ENCODE data around the gene COP1. TPM values are rescaled to one million over a fixed set of nuclear protein-coding genes. Genes with fewer than 3 reads are reported as not detected.

The COP1 gene
- total RNA-seq, 1 experiment from 2014 or later: 33.1 TPM

- no peaks in the 10 kb centered on the region; the same call in 1 of the 2 replicates for H4K20me1 ChIP-seq (ENCODE audit: insufficient read depth)
- no peaks in the 10 kb centered on the region for H3K9me2 ChIP-seq (ENCODE audit: insufficient read depth)
- H2AFZ ChIP-seq (ENCODE audit: low read depth, low read length, poor library complexity, severe bottlenecking): no peak overlapping the region
- H3K27me3 ChIP-seq (ENCODE audit: insufficient read depth, low read length): no peaks in the 10 kb centered on the region
- ChIA-PET CTCF (no interaction called here), RAD21 (ENCODE audit: low non-redundant PET in 1 of 2, low total read pairs in 2 of 2, uncharacterized antibody in 2 of 2, unreplicated experiment in 2 of 2) (no interaction called here), POLR2A (no interaction called here)
- no TSS peak for BruUV-seq (replicated peaks)
- H3K4me3 ChIP-seq (replicated peaks in 1 of 2; ENCODE audit: low read depth in 1 of 2, low read length in 2 of 2): no peak overlapping the region
- ATAC-seq (no peak), DNase-seq (ENCODE audit: low read depth, low spot score) (no peak)
- no peaks in the 10 kb centered on the region for H3K9me3 ChIP-seq (ENCODE audit: control insufficient read depth in 1 of 2, insufficient read depth in 1 of 2, low read depth in 1 of 2, low read length in 2 of 2)
- H3K4me1 ChIP-seq (ENCODE audit: control insufficient read depth in 1 of 2, insufficient read depth in 2 of 2, low read length in 2 of 2): peaks cover 4% of the 10 kb centered on the region in 2 experiments; a peak in 1 of 4 replicates
- H3K4me2 ChIP-seq (ENCODE audit: low read length): no peak overlapping the region
- no peaks in the 10 kb centered on the region for H3K79me2 ChIP-seq (ENCODE audit: insufficient read depth, low read length)
- intact Hi-C loops (cut with micrococcal nuclease): no loop called here
- TF ChIP-seq ATF3 (IDR thresholded peaks at IDR 0.05) (no peak), RAD21 (IDR thresholded peaks at IDR 0.05; ENCODE audit: low read depth) (no peak), CEBPB (IDR thresholded peaks at IDR 0.05; ENCODE audit: low read depth) (no peak), CBX3 (IDR thresholded peaks at IDR 0.05; ENCODE audit: low read depth) (no peak), POLR2AphosphoS5 (IDR thresholded peaks at IDR 0.05; ENCODE audit: low read depth, low read length) (no peak), REST (IDR thresholded peaks at IDR 0.05; ENCODE audit: low read depth) (no peak), EZH2 (IDR thresholded peaks at IDR 0.05) (no peak), YY1 (IDR thresholded peaks at IDR 0.05; ENCODE audit: extremely low read depth, insufficient replicate concordance, low read depth, low read length) (no peak), ZNF274 (IDR thresholded peaks at IDR 0.05; ENCODE audit: low read depth, low read length) (no peak), TCF7L2 (IDR thresholded peaks at IDR 0.05; ENCODE audit: borderline replicate concordance, extremely low read depth, insufficient read depth, insufficient read length) (no peak), ZFX (IDR thresholded peaks at IDR 0.05) (no peak), EGR1 (IDR thresholded peaks at IDR 0.05; ENCODE audit: low read depth) (no peak), POLR2A (IDR thresholded peaks at IDR 0.05; ENCODE audit: borderline replicate concordance, extremely low read depth, insufficient read depth, insufficient read length) (no peak), SP1 (IDR thresholded peaks at IDR 0.05; ENCODE audit: low read depth) (no peak), ELF1 (IDR thresholded peaks at IDR 0.05; ENCODE audit: borderline replicate concordance, low read depth) (no peak), JUND (IDR thresholded peaks at IDR 0.05) (no peak)
- H3K36me3 ChIP-seq (ENCODE audit: control insufficient read depth in 1 of 2, insufficient read depth in 2 of 2, low read length in 2 of 2): no peaks in the 10 kb centered on the region
- H3K9ac ChIP-seq (ENCODE audit: low read length): no peak overlapping the region
- no peak overlapping the region for H3K27ac ChIP-seq (ENCODE audit: low read depth, low read length)
Measured at GRCh38 chr1:176033881-176034280, 173.2 kb downstream of the COP1 start.

All from HCT116 (cell line).